Measurements from ENCODE around the gene PGAP6.
"Not testable (repeated sequence)": the region's sequence is repeated elsewhere in the genome, so short reads cannot be mapped to it uniquely, and the experiment has no call there.

PGAP6 gene

DNA sequence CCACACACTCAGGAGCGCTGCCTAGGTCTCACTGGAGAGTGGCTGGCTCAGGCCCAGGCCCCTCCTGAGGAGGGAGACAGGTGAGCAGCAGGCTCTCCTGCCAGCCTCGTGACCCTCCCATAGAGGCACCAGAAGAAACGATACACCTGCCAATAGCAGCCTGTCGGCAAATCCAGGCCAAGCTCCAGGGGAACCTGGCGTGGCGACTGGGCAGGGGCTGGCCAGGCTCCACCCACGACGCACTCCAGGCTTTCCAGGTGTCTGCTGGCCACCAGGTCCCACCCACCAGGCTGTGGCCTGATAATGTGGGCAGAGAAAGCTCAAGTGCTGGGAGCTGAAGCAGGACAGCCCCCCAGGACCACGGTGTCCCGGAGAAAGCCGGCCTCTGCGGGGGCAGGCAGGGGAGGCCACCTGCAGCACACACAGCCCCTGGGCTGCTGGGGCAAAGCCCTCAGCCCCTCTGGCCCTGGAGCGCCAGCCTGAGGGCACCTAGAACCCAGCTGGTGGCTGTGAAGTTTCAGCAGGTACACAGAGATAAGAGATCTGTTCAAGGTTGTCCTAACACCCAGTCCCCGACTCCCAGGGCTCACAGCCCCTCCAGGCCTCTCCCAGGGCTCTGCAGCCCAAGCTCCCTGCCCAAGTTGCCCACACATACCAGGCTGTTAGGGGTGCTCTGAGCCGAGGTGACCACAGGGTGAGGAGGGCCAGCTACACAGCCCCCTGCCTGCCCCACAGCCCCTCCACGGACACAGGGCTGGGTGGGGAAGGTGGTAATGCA lies 2.4 kb downstream of the PGAP6 start:
- DNase-seq (ENCODE audit: low read depth): no peak

DNA sequence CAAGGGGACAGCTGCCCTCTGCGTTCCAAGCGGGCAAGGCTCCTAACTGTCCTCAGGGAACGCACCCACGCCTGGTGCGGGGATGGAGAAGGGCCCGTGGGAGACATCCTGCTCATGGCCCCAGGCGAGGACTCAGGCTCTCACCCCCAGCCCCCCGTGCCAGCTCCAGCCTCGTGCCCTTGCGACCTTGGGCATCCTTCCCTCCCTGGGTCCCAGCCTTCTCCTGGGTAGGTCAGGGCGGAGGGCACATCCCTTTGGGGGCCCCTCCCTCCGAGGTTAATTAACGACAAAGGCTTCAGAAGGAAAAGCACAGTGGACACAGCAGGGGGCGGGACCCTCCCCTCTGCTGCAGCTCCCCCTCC lies 3.0 kb downstream of the PGAP6 start:
- no peak for DNase-seq (ENCODE audit: low read depth)

DNA sequence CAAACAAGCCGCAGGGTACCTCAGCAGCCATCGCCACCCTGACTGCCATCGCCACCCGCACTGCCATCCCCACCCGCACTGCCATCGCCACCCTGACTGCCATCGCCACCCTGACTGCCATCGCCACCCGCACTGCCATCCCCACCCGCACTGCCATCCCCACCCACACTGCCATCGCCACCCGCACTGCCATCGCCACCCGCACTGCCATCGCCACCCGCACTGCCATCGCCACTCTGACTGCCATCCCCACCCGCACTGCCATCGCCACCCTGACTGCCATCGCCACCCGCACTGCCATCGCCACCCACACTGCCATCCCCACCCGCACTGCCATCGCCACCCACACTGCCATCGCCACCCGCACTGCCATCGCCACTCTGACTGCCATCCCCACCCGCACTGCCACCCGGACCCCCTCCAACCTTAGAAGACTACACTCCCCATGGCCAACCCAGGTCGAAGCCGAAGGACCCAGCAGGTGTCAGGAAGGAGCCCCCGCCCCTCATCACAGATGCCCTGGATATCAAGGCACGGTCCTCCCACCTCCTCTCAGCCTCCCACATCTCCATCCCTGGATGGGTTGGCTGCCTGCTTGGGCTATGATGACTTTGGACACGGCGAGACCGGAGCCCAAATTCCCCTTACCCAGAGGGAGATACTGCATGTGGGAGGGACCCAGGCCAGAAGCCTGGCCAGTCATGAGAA lies 3.5 kb downstream of the PGAP6 start:
- DNase-seq (ENCODE audit: low read depth): not testable (repeated sequence)

DNA sequence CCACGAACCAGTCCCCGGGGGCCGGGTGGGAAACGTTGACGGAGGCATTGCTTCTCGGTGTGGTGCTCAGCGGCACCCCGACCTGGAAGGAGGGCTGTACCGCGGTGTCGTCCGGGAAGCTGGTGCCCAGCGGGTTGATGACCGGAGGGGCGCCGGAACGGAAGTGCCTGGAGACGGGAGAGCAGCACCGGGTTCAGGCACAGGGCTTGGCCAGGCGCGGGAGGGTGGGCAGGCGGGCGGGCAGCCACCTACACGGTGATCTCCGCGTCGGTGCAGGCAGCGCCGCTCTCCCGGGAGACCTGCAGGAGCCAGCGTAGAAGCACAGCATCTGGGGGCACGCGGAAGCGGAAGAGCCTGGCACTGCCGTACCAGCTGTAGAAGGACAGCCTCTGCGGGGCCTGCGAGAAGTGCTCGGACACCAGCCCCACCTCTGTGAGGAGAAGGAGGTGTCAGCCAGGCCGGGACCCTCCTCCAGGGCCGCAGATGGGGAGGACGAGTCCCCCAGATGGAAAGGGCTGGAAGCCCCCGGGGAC lies 4.3 kb downstream of the PGAP6 start:
- no peak for DNase-seq (ENCODE audit: low read depth)

DNA sequence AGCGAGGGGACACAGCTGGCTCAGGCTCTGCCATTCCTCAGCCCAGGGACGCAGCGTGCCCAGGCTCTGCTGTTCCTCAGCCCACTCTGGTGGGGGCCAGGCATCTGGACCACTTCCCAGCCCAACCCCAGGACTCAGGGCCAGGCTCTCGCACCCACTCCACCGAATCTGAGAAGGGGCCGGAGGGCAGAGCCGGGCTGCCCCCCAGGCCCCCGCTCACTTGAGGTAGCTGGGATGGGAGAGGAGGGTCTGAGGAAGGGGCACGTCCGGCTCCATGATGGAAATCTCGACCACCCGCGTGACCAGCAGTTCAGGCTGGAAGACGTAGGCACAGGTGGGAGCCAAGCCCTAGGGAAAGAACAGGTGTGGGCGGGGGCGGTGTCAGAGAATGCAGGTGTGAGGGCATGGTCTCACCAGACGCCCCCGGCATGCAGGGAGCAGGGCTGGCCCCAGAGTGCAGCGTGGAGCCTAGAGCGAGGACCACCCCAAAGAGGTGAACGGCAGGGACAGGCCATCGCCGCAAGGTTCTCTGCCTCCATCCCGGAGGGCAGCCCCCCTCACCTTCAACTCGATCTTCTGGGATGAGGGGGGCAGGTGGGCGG lies 4.9 kb downstream of the PGAP6 start:
- DNase-seq (ENCODE audit: low read depth): no peak

DNA sequence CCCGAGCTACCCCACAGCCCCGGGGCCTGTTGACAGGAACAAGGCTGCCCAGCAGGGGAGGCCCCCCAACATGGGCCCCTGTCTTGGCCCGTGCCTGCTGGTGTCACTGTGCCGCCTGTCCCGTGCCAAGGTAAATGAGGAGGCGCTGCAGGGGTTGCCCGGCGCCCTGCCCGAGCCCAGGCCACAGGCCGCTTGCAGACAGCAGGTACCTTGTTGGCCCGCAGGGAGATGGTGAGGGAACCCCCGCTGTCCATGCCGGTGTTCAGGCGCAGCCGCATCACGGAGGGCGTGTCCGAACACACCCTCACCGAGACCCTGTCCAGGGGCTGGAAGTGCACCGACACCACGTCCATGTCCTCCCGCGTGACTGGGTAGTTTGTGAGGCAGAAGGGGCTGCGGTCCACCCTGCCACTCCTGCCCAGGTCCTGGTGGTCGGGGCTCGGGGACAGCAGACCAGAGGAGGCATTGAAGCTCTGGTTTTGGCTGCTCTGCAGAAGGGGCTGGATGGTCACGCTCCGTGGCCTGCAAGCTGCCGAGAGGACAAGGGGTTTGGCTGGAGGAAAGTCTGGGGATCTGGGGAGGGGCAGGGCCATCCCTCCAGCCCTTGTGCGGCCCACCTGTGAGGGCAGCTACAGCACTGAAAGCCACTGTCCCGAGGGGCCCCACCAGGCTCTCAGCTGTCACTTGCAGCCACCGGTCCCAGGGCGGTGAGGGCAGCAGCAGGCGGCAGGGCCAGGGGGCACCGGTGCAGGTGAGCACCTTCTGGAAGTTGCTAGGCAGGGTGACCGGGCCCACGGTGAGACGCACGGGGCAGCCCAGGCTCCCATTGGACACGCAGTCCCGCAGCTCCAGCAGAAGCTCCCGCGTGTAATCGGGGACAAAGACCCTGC lies 5.6 kb downstream of the PGAP6 start:
- no peak for DNase-seq (ENCODE audit: low read depth)

DNA sequence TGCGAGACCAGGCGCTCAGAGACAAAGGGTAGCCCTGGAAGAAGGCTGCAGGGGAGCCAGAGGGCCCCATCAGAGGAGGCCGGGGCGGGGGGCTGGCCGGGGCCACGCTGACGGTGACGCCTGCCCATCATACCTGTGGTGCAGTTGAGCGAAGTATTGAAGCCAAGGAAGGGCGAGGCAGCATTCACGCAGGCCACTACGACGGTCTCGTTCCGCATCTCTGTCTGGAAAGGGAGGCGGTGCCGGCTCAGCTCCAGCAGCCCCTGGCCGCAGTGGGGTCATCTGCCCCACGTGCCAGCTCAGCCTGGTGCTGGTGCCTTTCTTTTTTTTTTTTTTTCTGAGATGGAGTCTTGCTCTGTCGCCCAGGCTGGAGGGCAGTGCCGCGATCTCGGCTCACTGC lies 6.6 kb downstream of the PGAP6 start:
- no peak for DNase-seq (ENCODE audit: low read depth)

DNA sequence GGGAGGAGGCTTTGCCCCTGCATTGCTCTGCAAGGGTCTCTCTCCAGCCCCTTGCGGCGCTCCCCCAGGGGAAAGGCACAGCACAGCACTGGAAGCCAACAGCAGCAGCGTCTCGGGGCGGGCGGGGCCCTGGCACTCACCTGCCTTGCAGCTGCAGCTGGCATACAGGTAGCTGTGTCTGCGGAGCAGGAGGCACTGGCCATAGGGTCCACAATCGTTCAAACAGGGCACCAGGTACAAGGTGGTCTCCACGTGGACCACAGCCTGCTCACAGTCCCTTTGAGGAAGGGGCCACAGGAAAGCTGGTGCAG lies 7.2 kb downstream of the PGAP6 start:
- no peak for DNase-seq (ENCODE audit: low read depth)

DNA sequence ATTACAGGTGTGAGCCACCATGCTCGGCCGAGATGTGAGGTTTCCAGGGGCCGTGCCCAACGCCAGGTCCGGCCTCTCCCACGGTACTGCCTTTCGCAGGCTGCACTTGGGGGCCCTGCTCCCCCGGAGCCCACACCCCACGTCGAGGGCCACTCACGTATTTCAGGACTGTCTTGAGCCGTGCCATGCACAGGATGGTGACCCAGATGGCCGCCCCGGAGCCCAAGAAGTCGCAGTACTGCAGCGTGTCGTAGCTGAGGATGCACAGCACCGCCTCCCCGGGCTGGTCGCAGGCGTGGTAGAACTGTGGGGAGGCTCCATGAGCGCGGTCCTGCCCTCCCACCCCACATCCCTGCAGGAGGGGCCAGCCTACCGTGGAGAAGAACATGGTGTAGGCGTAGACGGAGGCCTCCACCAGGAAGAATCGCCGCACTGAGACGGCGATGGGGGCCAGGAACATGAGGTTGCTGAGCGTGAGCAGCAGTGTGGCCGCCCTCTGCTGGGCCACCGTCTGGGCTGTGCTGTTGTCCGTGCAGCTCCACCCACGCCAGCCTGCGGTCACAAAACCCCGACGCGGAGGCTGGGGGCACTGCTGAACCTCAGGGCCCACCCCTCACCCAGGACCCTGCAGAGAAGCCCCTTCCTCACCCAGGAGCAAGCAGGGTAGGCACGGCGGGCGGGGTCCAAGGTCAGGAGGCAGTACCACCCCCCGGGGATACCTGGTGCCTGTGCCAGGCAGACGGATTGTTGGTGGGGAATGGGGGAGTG lies 7.7 kb downstream of the PGAP6 start:
- DNase-seq (ENCODE audit: low read depth): no peak

DNA sequence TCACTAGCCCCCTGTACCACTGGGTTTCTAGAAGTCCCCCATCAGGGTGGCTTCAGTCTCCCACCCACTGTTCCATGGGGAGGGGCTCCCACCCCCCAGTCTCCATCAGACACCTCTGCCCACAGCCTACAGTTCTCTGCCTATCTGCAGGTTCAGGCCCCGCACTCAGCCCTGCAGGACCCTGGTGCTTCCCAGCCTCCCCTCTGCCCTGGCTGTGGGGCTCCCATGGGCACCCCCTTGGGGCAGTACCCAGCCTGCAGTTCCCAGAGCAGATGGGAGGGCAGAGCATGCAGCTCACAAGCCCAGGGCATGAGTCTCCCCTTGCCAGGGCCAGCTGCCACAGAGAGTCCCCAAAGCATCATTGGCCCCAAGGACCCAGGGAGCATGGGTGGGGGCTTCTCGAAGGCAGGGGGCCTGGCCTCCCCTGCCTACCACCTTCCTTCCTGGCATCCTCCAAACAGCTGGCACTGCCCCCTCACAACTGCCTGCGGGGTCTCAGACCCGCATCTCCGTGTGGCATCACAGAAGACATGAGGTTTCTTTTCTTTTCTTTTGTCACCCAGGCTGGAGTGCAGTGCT lies 8.7 kb downstream of the PGAP6 start:
- no peak for DNase-seq (ENCODE audit: low read depth)

DNA sequence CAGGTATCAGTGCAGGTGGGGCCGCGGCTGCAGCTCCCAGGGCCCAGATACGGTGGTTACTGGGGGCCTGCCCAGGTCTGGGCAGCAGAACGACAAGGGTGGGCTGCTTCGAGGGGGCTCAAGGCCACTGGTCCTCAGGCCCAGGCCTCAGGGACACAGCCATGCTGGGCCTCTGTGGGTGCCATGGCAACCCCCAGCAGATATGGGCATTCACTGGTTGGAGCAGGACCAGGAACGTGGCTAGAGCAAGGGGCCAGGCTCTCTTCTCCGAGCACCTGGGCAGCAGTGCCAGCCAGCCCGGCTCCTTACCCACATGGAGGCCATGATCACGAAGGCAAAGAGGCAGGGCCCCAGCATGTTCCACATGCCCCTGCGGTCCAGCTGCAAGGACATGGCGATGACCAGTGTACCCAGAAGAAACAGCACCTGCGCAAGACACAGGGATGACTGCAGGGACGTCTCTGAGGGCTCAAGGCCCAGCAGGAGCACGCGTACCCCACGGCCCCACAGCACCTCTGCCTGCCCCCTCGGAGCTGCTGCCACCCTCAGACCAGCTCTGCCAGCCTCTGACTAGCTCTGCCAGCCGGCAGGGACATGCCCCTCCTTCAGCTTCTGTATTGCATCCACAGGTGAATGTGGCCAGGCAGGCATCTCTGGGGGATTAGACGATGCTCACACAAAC lies 9.3 kb downstream of the PGAP6 start:
- no peak for DNase-seq (ENCODE audit: low read depth)

DNA sequence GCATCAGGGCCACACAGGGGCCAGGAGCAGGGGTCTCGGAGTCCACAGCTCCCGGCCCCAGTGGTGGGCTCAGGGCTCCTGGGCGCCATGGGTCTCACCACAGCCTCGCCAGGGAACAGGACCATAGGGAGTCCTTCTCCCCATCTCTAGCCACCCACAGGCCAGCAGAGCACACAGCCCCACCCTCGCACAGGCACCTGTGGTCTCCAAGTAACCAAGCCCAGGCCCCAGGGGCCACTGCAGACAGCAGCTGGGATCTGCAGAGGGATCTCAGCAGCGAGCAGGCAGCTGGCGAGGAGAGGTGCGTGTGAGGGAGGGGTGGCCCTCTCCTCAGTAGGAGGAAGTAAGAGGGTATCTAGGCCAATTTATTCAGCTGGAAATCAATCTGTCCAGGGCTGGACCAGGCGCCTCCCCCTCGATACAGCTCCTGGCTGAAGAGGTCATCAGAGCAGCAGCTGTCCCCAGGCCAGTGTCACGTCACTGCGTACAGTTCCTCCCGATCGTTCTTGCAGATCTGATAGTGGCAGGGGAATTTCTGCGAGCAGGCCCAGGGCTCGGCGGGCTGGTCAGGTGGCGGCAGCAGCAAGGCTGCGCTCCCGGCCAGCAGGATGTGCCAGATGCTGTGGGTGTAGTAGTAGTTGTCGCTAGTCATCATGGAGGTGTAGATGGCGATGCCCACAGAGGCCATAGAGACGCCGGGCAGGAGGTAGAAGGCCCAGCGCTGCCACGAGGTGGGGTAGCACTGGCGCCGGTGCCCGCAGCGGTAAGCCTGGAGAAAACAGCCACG lies 10.1 kb downstream of the PGAP6 start:
- DNase-seq (ENCODE audit: low read depth): no peak

DNA sequence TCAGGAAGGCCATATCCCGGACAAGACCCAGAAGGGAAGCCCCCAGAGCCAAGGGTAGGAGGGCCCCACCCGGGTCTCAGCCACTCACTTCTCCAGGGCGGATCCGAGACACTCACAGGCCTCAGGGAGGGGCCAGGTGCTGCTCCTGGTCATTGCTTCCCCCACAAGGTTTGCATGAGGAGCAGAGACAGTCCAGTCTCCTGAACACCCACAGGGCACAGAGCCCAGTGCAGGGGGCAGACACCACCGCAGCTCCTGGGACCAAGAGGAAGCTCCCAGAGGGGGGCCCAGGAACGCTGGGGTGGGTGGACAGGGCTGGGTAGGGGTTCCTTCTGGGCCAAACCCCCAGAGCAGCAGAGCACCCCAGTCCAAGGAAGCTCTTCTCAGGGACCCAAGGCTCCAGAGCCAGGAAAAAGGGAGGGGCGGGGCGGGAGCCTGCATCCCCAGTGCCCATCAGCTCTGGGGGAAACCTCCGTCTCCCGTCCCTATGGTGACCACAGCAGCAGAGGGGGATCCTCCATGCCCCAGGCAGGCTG lies 10.7 kb downstream of the PGAP6 start:
- no peak for DNase-seq (ENCODE audit: low read depth)

DNA sequence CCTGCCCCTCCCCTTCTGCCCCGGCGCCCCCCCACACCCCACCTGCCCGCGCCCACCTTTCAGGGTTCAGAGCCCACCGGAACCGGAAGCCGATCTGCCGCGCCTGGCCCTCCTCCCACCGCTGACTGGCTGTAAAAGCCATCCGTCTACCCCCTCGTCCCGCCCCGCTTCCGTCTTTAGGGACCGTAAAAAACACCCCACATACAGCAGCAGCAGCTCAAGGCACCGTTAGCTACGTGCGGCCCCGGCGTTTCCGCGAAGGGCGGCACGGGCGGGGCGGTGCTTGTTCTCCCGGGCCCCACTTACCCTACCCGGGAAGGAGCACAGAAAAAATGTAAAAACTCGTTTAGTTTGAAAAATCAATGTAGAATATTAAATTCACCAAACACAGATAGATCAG lies 11.3 kb downstream of the PGAP6 start, which contains the start of gene MRPL28:
Gene MRPL28, minus strand, starts transcription at position 96 of the 400 bp plus-strand sequence. CDS start 320 bp downstream, outside the sequence.
- peak; percentile 90 for DNase-seq (ENCODE audit: low read depth)

DNA sequence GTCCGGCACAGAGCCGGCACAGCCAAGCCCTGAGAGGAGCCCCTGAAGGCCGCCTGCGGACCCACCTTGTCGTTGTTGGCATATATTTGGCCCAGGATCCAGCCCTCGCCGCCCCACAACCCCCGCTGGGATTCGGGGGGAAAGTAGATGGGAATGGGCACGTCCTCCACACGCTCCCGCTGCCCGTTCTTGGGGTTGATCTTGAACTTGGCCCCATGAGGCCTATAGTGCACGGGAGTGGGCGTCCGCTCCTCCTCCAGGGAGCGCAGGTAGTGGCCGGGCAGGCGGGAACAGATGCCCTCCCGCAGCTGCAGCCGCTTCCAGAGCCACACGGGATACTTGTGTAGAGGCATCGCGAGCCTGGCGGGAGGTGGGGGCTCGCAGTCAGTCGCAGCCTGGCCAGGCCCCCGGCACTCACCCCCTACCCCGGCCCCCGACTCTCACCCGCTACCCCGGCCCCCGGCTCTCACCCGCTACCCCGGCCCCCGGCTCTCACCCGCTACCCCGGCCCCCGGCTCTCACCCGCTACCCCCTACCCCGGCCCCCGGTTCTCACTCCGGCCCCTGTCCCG lies 11.8 kb downstream of the PGAP6 start:
- DNase-seq (ENCODE audit: low read depth): no peak

DNA sequence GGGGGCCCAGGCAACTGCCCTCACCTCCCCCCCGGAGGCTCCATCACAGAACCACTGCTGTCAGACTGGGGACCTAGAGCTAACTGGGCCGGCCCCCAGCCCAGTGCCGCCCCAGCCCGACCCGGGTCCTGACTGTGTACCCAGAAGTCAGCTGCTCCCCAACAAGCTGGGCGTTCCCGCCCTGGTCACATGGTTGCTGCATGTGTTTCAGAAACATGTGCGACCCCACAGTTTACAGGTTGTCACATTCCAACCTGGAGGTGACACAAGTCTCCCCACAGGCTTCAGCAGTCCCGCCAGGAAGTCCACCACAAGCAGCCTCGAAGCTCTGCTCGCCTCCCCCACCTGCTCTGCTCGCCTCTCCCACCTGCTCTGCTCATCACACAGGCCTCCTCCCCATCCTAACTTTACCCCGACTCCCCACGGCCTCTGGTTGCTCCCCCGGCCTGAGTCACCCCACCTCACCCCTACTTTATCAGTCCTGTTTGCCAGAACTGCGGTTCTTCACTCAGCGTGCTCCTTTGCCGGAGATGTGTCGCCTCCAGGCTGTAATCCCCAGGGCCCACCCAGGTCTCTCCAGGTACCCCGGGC lies 12.4 kb downstream of the PGAP6 start:
- DNase-seq (ENCODE audit: low read depth): no peak

DNA sequence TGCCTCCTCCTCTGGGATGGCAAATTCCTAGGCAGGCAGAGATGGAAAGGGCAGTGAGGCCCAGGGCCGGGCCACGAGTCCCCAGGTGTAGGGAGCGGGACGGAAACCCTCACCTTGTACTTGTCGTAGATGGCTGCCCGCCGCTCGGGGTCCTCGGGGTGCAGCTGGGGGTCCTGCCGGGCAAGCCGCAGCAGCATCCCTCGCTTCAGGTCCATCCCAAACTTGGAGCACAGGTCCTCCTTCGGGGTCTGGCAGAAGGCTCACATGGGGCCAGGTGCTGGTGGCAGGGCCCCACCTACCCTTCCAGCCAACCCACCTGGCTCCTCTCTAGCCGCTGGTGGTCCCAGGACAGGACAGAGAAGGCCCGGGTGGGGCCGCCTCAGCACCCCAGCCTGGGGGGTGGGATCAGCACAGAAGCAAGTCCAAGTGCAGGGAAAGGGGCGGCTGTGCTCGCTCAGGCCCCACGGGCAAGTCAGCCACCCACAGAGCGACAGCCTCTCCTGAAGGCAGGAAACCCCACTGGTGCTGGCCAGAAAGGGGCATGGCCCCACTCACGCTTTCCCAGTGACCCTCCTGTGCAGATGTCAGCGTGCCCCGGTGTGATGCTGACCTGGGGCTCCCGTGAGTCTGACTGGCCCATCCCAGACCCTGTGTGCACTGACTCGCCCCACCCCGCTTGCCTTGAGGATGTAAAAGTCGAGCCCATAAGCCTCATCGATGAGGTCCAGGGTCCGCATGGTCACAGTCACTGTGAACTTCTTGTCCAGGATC lies 13.2 kb downstream of the PGAP6 start:
- no peak for DNase-seq (ENCODE audit: low read depth)
